OCI-LY7 (cell line): ENCODE results near the gene MOB3B.

ENCODE experiments used
- EZH2phosphoT487 ChIP-seq: fragments of 200-600 bp; sonication (generic); IDR thresholded peaks from 2 replicates; pipeline ENCODE4 v1.6.1; 2018; ENCODE audit warnings: low read depth, borderline replicate concordance, mild to moderate bottlenecking, mixed run types, antibody characterized with exemption, low read length, moderate library complexity, mixed read lengths
- TF ChIP-seq, protein P1 (sequence below): fragments of 200-600 bp; sonication (generic); conservative IDR thresholded peaks from 2 replicates; pipeline ENCODE4 v1.5.1; 2014; ENCODE audit warnings: mild to moderate bottlenecking, antibody characterized with exemption, low read length, moderate library complexity, mixed read lengths

DNA sequence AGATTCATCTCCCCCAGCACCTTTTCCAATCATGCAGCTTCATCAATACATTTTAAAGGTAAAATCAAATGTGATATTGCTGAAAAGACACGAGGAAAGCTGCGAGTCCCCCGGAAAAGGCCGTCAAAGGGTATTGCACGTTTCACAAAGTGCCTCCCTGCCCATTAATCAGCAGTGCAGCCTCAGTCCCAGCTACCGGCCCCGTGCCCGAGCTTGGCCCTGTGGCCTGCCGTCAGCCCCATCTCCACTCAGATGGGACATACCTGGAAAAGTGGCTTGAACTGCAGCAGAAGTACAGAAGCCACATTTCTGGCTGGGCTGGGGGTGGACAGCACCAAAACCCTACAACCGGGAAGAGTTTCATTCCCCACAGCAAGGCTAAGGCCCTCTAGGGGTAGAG lies 192.8 kb downstream of the MOB3B start:
- TF ChIP-seq, protein P1, sequence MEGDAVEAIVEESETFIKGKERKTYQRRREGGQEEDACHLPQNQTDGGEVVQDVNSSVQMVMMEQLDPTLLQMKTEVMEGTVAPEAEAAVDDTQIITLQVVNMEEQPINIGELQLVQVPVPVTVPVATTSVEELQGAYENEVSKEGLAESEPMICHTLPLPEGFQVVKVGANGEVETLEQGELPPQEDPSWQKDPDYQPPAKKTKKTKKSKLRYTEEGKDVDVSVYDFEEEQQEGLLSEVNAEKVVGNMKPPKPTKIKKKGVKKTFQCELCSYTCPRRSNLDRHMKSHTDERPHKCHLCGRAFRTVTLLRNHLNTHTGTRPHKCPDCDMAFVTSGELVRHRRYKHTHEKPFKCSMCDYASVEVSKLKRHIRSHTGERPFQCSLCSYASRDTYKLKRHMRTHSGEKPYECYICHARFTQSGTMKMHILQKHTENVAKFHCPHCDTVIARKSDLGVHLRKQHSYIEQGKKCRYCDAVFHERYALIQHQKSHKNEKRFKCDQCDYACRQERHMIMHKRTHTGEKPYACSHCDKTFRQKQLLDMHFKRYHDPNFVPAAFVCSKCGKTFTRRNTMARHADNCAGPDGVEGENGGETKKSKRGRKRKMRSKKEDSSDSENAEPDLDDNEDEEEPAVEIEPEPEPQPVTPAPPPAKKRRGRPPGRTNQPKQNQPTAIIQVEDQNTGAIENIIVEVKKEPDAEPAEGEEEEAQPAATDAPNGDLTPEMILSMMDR: no peak
- no peak for TF ChIP-seq EZH2phosphoT487
